Stimulated activated memory B cell treated with anti-CD40 and anti-IgM and Interleukin-4, amounts not matched to agents 10 μg/mL and 1 μg/mL and 100 μg/mL, for 72 hours (primary cell): Measurements from ENCODE around the gene FAM20A.
"Not testable (repeated sequence)": the region's sequence is repeated elsewhere in the genome, so short reads cannot be mapped to it uniquely, and the experiment has no call there.

Experiments
- ATAC-seq: fragments of 150-1000 bp; cut with Tn5 transposase; 2 replicates; pipeline ENCODE4 v1.10.0; 2021
- H3K27ac Mint-ChIP-seq: one replicate; pipeline ENCODE4 v1.8.0; 2022; ENCODE audit warnings: mild to moderate bottlenecking, mixed read lengths
- H3K27me3 Mint-ChIP-seq: one replicate; pipeline ENCODE4 v1.8.0; 2022; ENCODE audit warnings: mixed read lengths
- H3K36me3 Mint-ChIP-seq: one replicate; pipeline ENCODE4 v1.8.0; 2022; ENCODE audit warnings: mixed read lengths
- H3K4me1 Mint-ChIP-seq: one replicate; pipeline ENCODE4 v1.8.0; 2022; ENCODE audit warnings: mixed read lengths
- H3K4me3 Mint-ChIP-seq: one replicate; pipeline ENCODE4 v1.8.0; 2022; ENCODE audit warnings: mild to moderate bottlenecking, moderate library complexity, mixed read lengths
- H3K9me3 Mint-ChIP-seq: one replicate; pipeline ENCODE4 v1.8.0; 2022; ENCODE audit warnings: mixed read lengths

The FAM20A gene

GRCh38 chr17:68492394-68493054 is 108.6 kb downstream of the FAM20A start:
- not testable (repeated sequence) for H3K4me3 Mint-ChIP-seq, H3K36me3 Mint-ChIP-seq, H3K27me3 Mint-ChIP-seq, ATAC-seq, H3K9me3 Mint-ChIP-seq
- Mint-ChIP-seq H3K27ac (peak overlapping the region; percentile 29), H3K4me1 (peaks cover 34% of the 10 kb centered on the region)

GRCh38 chr17:68491381-68492231 is 109.6 kb downstream of the FAM20A start:
- Mint-ChIP-seq H3K4me3 (no peak overlapping the region), H3K27ac (peak overlapping the region; percentile 29), H3K9me3 (peaks cover 3% of the 10 kb centered on the region), H3K36me3 (no peaks in the 10 kb centered on the region), H3K4me1 (peaks cover 36% of the 10 kb centered on the region), H3K27me3 (peaks cover 2% of the 10 kb centered on the region)
- ATAC-seq: peak; percentile 86

- Mint-ChIP-seq H3K4me3 (no peak overlapping the region), H3K27ac (peak overlapping the region; percentile 29), H3K36me3 (no peaks in the 10 kb centered on the region), H3K27me3 (peaks cover 8% of the 10 kb centered on the region), H3K9me3 (peaks cover 3% of the 10 kb centered on the region), H3K4me1 (peaks cover 43% of the 10 kb centered on the region)
- no peak for ATAC-seq
Measured at GRCh38 chr17:68489919-68490318, 111.2 kb downstream of the FAM20A start.
